ENCODE data around the gene ZNF341. TPM values are rescaled to one million over a fixed set of nuclear protein-coding genes. Genes with fewer than 3 reads are reported as not detected.
"Not testable (repeated sequence)": the region's sequence is repeated elsewhere in the genome, so short reads cannot be mapped to it uniquely, and the experiment has no call there.

Gene ZNF341
- total RNA-seq, 1 experiment from 2014 or later = 1.5 TPM

DNA sequence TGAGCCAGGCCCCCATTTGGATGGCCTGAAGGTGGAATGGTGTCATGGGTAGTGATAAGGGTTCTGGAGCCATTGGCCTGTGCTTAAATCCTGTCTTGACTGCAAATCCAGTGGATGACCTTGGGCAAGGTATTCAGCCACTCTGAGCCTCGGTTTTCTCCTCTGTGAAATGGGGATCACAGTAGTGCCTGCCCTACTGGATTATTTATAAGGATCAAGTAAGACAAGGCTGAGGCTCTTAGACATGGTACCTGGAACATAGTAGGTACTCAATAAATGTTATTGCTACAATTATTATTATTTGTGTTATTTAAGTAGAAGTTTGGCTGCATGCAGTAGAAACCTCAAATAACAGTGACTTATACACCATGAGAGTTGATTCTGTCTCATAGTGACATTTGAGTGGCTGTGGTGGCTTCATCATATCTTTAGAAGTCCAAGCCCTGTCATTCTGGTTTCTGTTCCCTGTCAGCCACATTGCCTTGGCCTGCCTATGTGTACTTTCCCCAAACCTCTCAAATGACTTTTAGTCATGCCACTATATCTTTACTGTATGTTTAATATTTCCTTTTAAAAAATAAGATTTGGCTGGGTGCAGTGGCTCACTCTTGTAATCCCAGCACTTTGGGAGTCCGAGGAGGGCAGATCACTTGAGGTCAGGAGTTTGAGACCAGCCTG is 41.8 kb downstream of the ZNF341 start:
- no peaks in the 10 kb centered on the region for H3K36me3 ChIP-seq
- H3K9me3 ChIP-seq = no peaks in the 10 kb centered on the region
- H3K27me3 ChIP-seq = no peaks in the 10 kb centered on the region
- DNase-seq = no peak
- H3K4me3 ChIP-seq = no peak overlapping the region

DNA sequence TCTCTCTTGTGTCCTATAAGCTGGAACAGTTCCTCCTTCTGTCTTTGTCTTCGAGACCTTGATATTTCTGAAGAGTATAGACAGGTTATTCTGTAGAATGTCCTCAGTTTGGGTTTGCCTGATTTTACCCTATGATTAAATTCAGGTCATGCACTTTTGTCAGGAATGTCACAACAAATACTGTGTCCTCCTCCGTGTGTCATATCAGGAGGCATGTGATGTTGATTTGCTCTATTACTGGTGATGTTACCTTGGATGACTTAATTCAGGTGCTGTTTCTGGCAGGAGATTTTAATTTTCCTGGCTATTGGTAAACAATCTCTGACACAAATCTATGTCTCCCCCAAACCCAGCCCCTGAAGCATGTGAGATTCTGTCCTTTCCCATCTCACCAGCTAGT is 46.0 kb downstream of the ZNF341 start:
- no peaks in the 10 kb centered on the region for H3K27me3 ChIP-seq
- no peaks in the 10 kb centered on the region for H3K9me3 ChIP-seq
- no peak overlapping the region for H3K4me3 ChIP-seq
- no peak for DNase-seq
- no peaks in the 10 kb centered on the region for H3K36me3 ChIP-seq

DNA sequence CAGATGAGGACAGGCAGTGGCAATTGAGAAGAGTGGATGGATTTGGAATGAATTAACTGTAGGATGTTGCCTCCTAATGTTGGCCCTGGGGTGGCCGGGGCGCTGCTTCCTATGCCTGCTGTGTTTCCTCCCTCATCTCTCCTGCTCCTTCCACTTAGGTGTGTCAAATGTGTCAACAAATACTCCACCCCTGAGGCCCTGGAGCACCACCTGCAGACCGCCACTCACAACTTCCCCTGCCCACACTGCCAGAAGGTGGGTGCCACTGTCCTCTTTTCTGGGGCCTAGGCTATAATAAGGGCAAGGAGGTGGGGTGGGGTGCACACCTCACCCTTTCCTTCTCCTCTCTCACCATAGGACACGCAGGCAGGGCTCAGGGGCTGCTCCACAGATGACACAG is 49.3 kb downstream of the ZNF341 start:
- Histone ChIP-seq H3K4me3 (no peak overlapping the region), H3K9me3 (no peaks in the 10 kb centered on the region), H3K36me3 (no peaks in the 10 kb centered on the region), H3K27me3 (no peaks in the 10 kb centered on the region)
- no peak for DNase-seq

DNA sequence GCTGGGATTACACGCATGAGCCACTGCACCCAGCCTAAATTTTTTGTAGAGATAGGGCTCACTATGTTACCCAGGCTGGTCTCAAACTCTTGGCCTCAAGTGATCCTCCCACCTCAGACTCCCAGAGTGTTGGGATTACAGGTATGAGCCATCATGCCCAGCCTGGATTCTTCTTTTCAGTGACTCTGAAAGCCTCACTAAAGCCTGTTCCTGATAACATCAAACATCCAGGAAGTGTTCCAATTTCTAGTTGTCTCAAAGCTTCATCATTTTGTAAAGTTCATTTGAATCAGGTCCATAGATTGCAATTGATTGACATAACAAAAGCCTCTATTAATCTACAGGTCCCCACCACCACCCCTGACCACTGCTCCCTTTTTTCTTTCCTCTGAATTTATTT is 50.1 kb downstream of the ZNF341 start:
- Histone ChIP-seq H3K27me3 (no peaks in the 10 kb centered on the region), H3K4me3 (no peak overlapping the region), H3K36me3 (no peaks in the 10 kb centered on the region), H3K9me3 (no peaks in the 10 kb centered on the region)
- DNase-seq = no peak

DNA sequence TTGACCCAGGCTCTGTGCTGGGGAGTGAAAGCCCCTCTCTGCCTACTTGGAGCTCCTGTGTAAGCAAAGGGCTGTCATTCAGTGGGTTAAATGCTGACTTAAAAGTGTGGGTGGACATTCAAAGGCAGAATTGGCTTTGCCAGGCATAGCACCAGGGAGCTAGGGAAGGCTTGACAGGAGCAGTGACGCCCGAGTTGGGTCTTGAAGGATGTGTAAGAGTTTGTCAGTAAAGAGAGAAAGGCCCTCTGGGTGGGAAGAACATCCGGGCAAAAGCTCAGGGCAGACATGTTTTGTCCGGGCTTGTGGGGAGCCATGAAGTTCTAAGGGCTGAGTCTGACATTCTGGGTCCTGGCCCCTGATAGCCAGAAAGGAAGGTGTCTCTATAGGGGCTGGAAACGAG is 51.5 kb downstream of the ZNF341 start:
- Histone ChIP-seq H3K27me3 (no peaks in the 10 kb centered on the region), H3K4me3 (no peak overlapping the region), H3K9me3 (no peaks in the 10 kb centered on the region), H3K36me3 (no peaks in the 10 kb centered on the region)
- no peak for DNase-seq

DNA sequence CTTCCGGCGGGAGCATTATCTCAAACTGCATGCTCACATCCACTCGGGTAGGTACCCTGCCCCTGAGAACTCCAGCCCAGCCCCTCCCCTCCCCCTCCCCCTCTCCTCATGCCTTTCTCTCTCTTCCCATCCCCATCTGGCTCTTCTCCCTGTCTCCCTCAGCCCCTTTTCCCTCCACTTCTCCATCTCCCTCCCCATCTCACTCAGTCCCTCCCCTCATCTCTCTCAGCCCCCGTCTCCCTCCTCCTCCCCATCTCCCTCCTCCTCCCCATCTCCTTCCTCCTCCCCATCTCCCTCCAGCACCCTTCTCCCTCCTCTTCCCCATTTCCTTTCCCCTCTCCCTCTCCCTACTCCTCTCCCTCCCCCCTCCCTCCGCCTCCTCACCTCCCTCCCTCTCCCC is 52.0 kb downstream of the ZNF341 start:
- DNase-seq = no peak
- Histone ChIP-seq H3K36me3 (no peaks in the 10 kb centered on the region), H3K4me3 (no peak overlapping the region), H3K9me3 (no peaks in the 10 kb centered on the region), H3K27me3 (no peaks in the 10 kb centered on the region)

DNA sequence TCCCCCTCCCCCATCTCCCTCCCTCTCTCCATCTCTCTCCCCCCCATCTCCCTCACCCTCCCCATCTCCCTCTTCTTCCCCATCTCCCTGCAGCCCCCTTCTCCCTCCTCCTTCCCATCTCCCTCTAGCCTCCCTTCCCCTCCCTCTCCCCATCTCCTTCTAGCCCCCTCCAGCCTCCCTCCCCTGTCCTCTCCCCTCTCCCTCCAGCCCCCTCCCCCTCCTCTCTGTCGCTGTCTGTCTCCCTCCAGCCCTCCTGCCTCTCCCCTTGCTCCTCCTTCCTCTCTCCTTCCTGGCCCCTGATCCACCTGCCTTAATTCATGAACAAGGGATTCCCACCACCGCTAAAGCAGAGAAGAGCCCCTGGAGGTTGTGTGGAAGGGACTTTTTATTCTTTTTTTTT is 52.4 kb downstream of the ZNF341 start:
- Histone ChIP-seq H3K36me3 (no peaks in the 10 kb centered on the region; the same call in 1 of the 2 replicates), H3K4me3 (no peak overlapping the region), H3K9me3 (no peaks in the 10 kb centered on the region), H3K27me3 (no peaks in the 10 kb centered on the region)
- DNase-seq = no peak

- Histone ChIP-seq H3K4me3 (no peak overlapping the region), H3K36me3 (no peaks in the 10 kb centered on the region; the same call in 1 of the 2 replicates), H3K27me3 (no peaks in the 10 kb centered on the region), H3K9me3 (no peaks in the 10 kb centered on the region)
- DNase-seq = no peak
These were observed 53.7 kb downstream of the ZNF341 start for GRCh38 chr20:33785503-33785902.

DNA sequence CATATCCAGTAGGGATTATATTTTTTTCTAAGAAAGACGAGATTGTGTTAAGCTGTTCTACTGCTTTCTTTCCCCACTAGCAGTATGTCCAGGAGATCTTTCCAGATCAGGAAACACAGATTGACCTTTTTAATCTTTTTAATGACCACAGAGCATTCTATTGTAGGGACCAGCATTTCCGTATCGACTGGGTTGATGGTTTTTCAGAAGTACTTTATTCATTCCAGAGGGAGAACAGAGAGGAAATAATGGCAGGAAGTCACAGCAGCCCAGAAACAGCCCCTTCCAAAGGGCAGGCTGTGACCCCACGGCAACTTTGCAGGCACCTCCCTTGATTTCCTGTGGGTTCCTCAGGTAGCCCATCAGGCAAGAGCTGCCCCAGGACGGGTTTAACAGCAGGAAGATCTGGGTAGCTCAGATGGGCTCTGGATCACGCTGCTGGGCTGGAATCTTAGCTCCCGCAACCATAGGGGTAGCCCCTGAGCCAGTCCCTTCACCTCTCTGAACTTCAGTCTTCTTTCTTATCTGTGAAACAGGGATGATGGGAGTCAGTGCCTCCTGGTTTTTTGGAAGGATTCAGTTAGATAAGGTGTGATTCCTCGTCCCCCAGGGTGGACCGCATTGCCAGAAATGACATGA is 55.6 kb downstream of the ZNF341 start:
- H3K9me3 ChIP-seq = no peaks in the 10 kb centered on the region
- no peaks in the 10 kb centered on the region for H3K27me3 ChIP-seq
- H3K36me3 ChIP-seq = no peaks in the 10 kb centered on the region; the same call in 1 of the 2 replicates
- no peak overlapping the region for H3K4me3 ChIP-seq
- DNase-seq = no peak

- Histone ChIP-seq H3K4me3 (no peak overlapping the region), H3K36me3 (no peaks in the 10 kb centered on the region; the same call in 1 of the 2 replicates), H3K27me3 (no peaks in the 10 kb centered on the region), H3K9me3 (no peaks in the 10 kb centered on the region)
- DNase-seq = no peak
These were observed 56.7 kb downstream of the ZNF341 start for GRCh38 chr20:33788351-33789049.

- Histone ChIP-seq H3K9me3 (no peaks in the 10 kb centered on the region), H3K4me3 (no peak overlapping the region), H3K36me3 (no peaks in the 10 kb centered on the region; the same call in 1 of the 2 replicates), H3K27me3 (no peaks in the 10 kb centered on the region)
- peak; percentile 94 for DNase-seq
These were observed 57.5 kb downstream of the ZNF341 start for GRCh38 chr20:33789109-33789857.

DNA sequence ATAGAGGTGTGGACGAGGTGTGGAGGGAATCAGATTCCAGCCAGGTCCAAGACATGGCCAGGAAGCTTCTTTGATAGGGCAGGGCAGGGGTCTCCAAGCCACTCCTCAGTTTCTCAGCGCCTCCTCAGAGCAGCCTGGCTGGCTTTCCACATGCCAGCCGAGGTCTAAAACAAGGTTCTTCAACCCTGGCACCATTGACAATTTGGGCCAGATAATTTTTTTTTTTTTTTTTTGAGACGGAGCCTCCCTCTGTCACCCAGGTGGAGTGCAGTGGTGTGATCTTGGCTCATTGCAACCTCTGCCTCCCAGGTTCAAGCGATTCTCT is 58.0 kb downstream of the ZNF341 start:
- Histone ChIP-seq H3K9me3 (no peaks in the 10 kb centered on the region), H3K27me3 (no peaks in the 10 kb centered on the region), H3K36me3 (no peaks in the 10 kb centered on the region; the same call in 1 of the 2 replicates), H3K4me3 (no peak overlapping the region)
- DNase-seq = no peak

DNA sequence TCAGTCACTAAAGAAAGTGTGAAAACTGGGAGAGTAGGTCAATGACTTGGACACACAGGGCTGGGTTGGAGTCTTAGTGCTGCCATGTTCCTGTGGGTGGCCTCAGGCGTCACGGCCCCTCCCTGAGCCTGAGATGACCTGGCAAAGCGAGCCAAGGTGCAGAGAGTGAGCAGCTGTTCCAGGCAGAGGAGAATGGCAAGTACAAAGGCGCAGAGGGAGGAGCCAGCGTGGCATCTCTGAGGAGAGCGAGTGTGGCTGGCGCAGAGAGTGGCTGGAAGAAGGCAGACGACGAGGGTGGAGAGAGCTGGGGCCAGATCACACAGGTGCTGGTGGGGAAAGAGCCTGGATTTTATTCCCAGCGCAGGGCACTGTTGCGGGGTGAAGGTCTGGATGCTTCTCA is 58.8 kb downstream of the ZNF341 start:
- Histone ChIP-seq H3K9me3 (no peaks in the 10 kb centered on the region), H3K36me3 (no peaks in the 10 kb centered on the region; the same call in 1 of the 2 replicates), H3K27me3 (no peaks in the 10 kb centered on the region), H3K4me3 (no peak overlapping the region)
- DNase-seq = no peak

DNA sequence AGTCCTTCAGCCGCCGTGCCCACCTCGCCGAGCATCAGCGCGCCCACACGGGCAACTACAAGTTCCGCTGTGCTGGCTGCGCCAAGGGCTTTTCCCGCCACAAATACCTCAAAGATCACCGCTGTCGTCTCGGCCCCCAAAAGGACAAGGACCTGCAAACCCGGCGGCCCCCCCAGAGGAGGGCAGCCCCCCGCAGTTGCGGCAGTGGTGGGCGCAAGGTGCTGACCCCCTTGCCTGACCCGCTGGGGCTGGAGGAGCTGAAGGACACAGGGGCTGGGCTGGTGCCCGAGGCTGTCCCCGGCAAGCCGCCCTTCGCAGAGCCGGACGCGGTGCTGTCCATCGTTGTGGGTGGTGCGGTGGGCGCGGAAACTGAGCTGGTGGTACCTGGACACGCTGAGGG is 59.2 kb downstream of the ZNF341 start:
- no peaks in the 10 kb centered on the region for H3K27me3 ChIP-seq
- no peaks in the 10 kb centered on the region for H3K9me3 ChIP-seq
- DNase-seq = no peak
- H3K36me3 ChIP-seq = no peaks in the 10 kb centered on the region; the same call in 1 of the 2 replicates
- H3K4me3 ChIP-seq = no peak overlapping the region

- Histone ChIP-seq H3K27me3 (no peaks in the 10 kb centered on the region), H3K36me3 (no peaks in the 10 kb centered on the region; the same call in 1 of the 2 replicates), H3K4me3 (no peak overlapping the region), H3K9me3 (no peaks in the 10 kb centered on the region)
- no peak for DNase-seq
These were observed 59.7 kb downstream of the ZNF341 start for GRCh38 chr20:33791540-33791939.

DNA sequence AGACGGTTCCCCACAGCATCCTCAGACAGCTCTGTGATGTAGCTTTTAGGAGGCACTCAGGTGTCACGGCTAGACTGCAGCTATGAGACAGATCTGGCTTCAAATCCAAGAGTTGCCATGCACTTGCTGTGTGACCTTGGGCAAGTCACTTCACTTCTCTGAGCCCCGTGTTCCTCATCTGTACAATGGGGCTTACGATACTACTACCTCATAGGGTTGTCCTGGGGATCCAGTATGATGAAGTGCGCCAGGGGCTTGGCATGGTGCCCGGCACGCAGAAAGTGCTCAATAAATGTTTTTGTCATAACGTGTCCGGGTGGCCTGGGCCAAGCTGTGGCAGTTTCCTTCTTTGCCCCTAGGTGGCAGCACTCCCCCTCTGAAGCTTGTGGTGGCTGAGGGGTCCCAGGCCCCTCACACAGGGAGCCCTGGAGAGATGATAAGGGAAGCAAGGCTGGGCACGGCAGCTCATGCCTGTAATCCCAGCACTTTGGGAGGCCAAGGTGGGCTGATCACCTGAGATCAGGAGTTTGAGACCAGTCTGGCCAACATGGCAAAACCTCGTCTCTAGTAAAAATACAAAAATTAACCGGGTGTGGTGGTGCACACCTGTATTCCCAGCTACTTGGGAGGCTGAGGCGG is 60.3 kb downstream of the ZNF341 start:
- no peaks in the 10 kb centered on the region for H3K27me3 ChIP-seq
- no peaks in the 10 kb centered on the region; the same call in 1 of the 2 replicates for H3K36me3 ChIP-seq
- DNase-seq = peak; percentile 24
- H3K9me3 ChIP-seq = no peaks in the 10 kb centered on the region
- no peak overlapping the region for H3K4me3 ChIP-seq

- H3K36me3 ChIP-seq, DNase-seq, H3K9me3 ChIP-seq, H3K27me3 ChIP-seq, H3K4me3 ChIP-seq: not testable (repeated sequence)
These were observed 60.8 kb downstream of the ZNF341 start for GRCh38 chr20:33792598-33792989.
